Fibroblast of skin of back (primary cell): ENCODE data around the gene TNFRSF18. TPM values are rescaled to one million over a fixed set of nuclear protein-coding genes. Genes with fewer than 3 reads are reported as not detected.
"Not testable (repeated sequence)": the region's sequence is repeated elsewhere in the genome, so short reads cannot be mapped to it uniquely, and the experiment has no call there.

Experiments
- DNase-seq: peaks from one replicate; pipeline ENCODE4 v3.0.0-alpha.2; 2013
- polyA plus RNA-seq, 2 experiments: library from polyadenylated mRNA; unstranded; fragments of 120-200 nt; gene quantifications; one replicate each; pipeline ENCODE4 v1.2.1, GENCODE V29; 2013; ENCODE audit not compliant: insufficient read length in 2 of 2

Gene TNFRSF18
- not detected for polyA plus RNA-seq (2013, experiment 1 of 2; ENCODE audit: insufficient read length)
- not detected for polyA plus RNA-seq (2013, experiment 2 of 2; ENCODE audit: insufficient read length)

GRCh38 chr1:1206376-1206965 is at the start of gene TNFRSF18:
TNFRSF18 (minus strand) TSS chr1:1206592; CDS start chr1:1206571, 21 bp downstream.
- no peak for DNase-seq

DNA sequence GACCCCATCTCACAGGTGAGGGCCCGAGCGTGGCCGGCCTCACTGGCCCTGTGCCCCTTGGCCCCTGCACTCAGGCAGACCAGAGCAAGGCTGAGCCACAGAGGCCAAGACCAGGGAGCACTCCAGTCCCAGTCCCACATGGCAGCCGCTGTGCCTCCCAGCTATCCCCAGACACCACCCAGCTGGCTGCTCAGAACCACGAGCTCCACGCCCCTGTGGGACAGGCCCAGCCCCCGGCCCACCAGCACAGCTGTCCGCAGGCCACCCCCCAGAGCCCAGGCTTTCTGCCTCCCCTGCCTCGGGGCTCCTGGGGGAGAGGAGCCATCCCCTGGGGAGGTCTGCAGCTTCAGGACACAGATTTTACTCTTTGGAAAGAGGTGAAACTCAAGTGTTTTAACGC is 49.2 kb upstream of the TNFRSF18 start:
- no peak for DNase-seq

GRCh38 chr1:1255078-1255477 is 48.7 kb upstream of the TNFRSF18 start:
- DNase-seq, result no peak

GRCh38 chr1:1254667-1254998 is 48.2 kb upstream of the TNFRSF18 start:
- DNase-seq, result no peak

- no peak for DNase-seq
These were observed 47.7 kb upstream of the TNFRSF18 start for GRCh38 chr1:1253972-1254666.

DNA sequence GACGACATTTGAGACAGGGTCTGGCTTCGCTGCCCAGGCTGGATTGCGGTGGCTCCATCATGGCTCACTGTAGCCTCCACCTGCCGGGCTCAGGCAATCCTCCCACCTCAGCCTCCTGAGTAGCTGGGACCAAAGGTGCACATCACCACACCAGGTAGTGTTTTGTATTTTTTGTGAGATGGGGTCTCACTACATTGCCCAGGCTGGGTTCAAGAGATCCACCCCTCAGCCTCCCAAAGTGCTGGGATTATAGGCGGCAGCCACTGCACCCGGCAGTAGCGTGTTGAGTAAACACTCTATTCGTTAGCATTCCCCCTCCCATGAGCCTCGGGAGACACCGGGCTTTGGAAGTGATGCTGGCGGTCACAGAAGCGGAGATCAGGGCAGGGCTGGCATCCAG is 46.9 kb upstream of the TNFRSF18 start:
- DNase-seq, result no peak

GRCh38 chr1:1250786-1251284 is 44.4 kb upstream of the TNFRSF18 start:
- no peak for DNase-seq

GRCh38 chr1:1248009-1248913 is 41.9 kb upstream of the TNFRSF18 start:
- not testable (repeated sequence) for DNase-seq

DNA sequence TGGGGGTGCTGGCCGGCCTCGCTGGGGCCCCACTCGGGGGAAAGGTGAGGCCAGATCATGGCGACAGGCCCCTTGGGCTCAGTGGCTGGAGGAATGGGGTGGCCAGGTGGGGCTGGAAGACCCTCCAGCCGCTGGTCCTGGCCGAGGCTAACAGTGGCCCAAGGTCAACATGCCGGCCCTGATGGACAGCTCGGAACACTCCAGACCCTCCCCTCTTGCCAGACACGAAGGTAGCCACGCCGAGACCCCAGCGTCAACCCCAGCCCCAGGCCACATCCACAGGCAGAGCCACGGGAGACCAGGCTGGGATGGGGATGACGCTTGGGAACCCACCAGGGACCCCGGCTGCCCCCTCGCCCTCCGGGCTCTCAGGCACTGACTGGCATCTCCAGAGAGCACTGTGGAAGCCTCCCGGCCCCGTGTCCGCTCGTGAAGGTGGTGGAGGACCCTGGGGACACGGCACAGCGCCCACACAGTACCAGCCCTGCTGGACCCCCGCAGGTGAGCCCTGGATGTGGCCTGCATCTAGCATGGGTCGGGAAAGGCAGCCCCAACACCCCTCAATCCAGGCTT is 41.0 kb upstream of the TNFRSF18 start:
- DNase-seq, result no peak

DNA sequence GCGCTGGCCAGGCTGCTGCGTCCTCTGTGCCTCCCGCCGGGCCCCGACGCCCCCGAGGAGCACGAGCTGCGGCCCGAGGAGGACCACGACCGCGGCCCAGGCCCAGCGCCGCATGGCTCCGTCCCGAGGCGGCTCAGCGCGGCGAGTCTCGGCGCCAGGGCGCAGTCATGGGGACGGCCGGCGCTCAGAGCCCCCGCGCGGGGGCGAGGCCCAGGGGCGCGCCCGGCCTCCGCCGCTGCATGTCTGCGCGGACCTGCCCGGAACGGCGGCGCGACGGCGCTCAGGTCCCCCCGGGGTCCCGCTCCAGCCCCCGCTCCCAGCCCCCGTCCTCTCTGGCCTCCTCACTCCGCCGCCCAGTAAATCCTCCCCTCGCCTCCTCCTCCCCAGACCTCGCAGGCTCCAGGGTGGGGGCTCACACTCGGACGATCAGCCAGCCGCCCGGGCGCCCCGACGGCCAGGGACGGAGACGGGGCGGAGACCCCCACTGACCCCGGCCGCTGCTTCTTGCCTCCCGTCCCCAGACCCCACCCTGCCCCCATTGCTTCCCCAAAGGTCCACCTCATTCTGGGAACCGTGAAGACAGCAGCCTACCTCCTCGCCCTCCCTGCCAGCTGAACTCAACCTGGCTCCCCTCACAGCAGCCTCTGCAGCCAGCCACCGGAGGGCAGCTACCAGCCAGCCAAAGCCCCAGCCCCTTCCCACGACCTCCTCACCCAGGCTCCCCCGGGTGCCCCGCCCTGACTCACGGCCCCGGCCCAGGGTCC is 40.4 kb upstream of the TNFRSF18 start, which contains the start of gene C1QTNF12:
Gene C1QTNF12, minus strand, starts transcription at position 146 of the 764 bp plus-strand sequence. Its CDS starts 32 bp downstream, at position 114.
- no peak for DNase-seq

GRCh38 chr1:1245817-1246576 is 39.6 kb upstream of the TNFRSF18 start:
- DNase-seq, result no peak

- no peak for DNase-seq
These were observed 38.9 kb upstream of the TNFRSF18 start for GRCh38 chr1:1245178-1245816.

- DNase-seq, result no peak
These were observed 37.9 kb upstream of the TNFRSF18 start for GRCh38 chr1:1244192-1244811.

GRCh38 chr1:1243807-1244191 is 37.4 kb upstream of the TNFRSF18 start:
- no peak for DNase-seq

DNA sequence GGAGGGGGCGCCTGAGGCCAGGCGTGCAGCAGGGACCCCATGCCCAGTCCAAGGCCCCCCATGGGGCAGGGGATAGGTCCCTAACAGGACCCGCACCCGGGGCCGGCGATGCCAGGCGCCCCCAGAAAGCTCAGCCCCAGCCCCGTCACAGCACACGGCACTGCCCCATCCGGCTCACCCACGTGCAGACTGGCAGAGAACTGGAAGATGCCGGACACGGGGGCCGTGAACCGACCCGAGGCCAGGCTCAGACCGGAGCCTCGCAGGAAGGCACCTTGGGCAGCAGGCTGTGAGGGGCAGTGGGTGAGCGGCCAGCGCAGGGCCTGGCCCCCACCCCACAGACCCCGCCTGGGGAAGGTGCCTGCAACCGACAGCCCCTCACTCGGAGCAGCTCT is 36.9 kb upstream of the TNFRSF18 start:
- no peak for DNase-seq

DNA sequence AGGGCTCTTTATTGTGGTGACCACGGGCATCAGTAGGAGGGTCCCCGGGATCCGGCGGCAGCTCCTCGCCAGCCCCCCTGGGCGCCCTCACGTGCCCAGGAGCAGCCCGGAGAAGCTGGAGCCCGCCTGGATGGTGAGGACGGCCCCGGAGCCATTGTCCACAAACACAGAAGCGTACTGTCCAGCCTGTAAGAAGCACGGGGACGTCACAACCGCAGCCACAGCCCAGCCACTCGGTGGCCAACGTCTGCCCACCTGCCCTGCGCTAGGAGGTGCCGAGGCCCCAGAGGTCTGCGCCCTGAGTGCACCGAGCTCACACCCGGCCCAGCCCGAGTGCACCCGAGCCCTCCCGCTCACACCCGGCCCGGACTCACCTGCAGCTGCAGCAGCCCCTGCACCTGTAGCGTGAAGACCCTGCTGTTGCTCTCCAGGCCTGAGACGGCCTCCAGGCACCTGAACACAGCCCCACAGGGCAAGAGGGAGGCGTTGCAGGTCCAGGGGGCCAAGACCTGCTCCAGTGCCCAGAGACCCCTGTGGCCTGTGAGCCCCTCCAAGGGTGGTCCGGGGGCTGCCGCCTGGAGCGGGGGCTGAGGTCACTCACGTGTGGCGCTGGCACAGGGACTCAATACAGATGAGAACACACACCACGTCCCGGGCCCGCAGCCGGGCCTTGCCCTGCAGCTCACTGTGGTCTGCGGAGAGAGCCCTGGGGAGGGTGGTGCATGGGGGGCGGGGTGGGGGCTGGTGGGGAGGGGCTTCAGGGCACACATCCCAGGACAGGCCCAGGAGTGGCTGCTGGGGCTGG is 36.3 kb upstream of the TNFRSF18 start:
- no peak for DNase-seq

- no peak for DNase-seq
These were observed 35.3 kb upstream of the TNFRSF18 start for GRCh38 chr1:1241588-1242219.

DNA sequence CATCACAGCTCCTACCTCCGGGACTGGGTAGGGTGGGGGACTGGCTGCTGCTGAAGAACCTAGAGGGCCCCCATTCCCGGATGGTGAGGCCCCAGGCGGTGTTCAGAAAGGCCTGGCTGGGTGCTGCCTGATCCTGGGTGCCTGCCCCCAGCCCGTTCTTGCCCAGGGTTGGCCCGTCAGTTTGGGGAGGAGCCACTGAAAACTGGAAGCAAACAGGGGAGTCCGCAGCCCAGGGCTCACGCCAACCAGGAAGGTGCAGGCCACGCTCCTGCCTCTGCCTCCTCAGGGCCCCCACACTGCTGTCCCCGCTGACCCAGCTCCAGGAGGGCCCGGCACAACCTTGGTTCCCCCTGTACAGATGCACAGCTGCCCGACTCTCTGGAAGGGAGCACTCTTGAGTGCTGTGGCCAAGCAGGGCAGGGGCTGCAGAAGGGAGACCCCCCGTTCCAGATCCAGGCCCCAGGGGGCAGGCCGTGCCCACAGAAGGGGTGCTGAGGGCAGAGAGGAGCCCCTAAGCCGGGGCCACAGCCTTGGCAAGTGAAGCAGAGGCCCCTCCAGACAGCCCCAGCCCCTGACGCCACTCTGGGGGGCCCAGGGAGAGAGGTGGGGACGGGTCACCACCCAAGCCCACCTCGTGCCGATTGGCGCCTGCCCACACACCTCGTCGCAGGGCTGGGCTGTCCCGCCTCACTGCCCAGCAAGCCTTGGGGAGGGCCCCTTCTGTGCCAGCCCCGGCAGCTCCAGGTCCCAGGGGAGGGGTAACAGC is 34.6 kb upstream of the TNFRSF18 start:
- DNase-seq, result no peak
